Measurements from ENCODE around the gene TAF6. TPM values are rescaled to one million over a fixed set of nuclear protein-coding genes. Genes with fewer than 3 reads are reported as not detected.
A peak's percentile ranks its signal among the peaks of the same experiment; 100 is the strongest.

The TAF6 gene
- total and polyA plus RNA-seq, 9 of the 15 experiments (the other 6 are each of a cell fraction or from before 2014, with no cell fraction given): 0.78 to 78.7 (median 21.3) TPM

DNA sequence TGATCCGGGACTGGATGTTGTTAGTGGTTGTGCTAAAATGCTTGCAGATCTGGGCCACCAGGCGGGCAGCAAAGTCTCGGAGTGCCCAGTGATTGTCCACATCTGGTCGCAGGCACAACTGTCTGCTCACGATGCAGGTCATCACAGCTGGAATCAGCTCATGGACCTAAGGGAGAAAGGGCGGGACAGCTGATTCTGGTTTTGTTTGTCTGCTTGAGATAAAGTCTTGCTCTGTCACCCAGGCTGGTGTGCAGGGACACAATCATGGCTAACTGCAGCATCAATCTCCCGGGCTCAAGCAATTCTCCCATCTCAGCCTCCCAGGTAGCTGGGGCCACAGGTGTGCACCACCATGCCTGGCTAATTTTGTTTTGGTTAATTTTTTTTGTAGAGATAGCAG, 8.0 kb downstream of the TAF6 start (continued):
- TF ChIP-seq, protein P1, sequence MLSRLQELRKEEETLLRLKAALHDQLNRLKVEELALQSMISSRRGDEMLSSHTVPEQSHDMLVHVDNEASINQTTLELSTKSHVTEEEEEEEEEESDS (CRISPR knock-in tag; IDR thresholded peaks at IDR 0.05): no peak
- TF ChIP-seq SIX5 (IDR thresholded peaks at IDR 0.05; ENCODE audit: borderline replicate concordance in 1 of 2, insufficient read depth in 1 of 2, low read depth in 1 of 2, low read length in 2 of 2) (no peak), STAG1 (CRISPR knock-in tag; IDR thresholded peaks at IDR 0.05; ENCODE audit: borderline replicate concordance) (no peak), GABPB1 (CRISPR knock-in tag; IDR thresholded peaks at IDR 0.05) (no peak), ESRRB (CRISPR knock-in tag; IDR thresholded peaks at IDR 0.05; ENCODE audit: borderline replicate concordance) (no peak), NFRKB (IDR thresholded peaks at IDR 0.05; ENCODE audit: low read depth) (no peak), NFE2L1 (tag; IDR thresholded peaks at IDR 0.05; ENCODE audit: borderline replicate concordance, low read depth) (no peak), CAMTA2 (CRISPR knock-in tag; conservative IDR thresholded peaks at IDR 0.05) (no peak), ZNF324 (CRISPR knock-in tag; IDR thresholded peaks at IDR 0.05) (no peak), ARID1B (IDR thresholded peaks at IDR 0.05) (peak; percentile 40), CBFA2T2 (conservative IDR thresholded peaks at IDR 0.05) (peak; percentile 61), MXI1 (IDR thresholded peaks at IDR 0.05; ENCODE audit: low read depth, low read length) (no peak), RBM14 (IDR thresholded peaks at IDR 0.05; ENCODE audit: borderline replicate concordance, insufficient read depth, low read depth, low read length) (no peak), GATAD2B (IDR thresholded peaks at IDR 0.05; ENCODE audit: borderline replicate concordance) (no peak), TRIM24 (IDR thresholded peaks at IDR 0.05) (no peak), DACH1 (IDR thresholded peaks at IDR 0.05; ENCODE audit: partially characterized antibody) (peak; percentile 17), SP2 (IDR thresholded peaks at IDR 0.05; ENCODE audit: extremely low read depth, low read depth, low read length, poor library complexity, severe bottlenecking) (no peak), PHB2 (IDR thresholded peaks at IDR 0.05; ENCODE audit: low read depth) (no peak), ZSCAN32 (CRISPR knock-in tag; IDR thresholded peaks at IDR 0.05) (no peak), SMAD1 (IDR thresholded peaks at IDR 0.05; ENCODE audit: low read depth, low read length, partially characterized antibody) (no peak)
- TF ChIP-seq, protein P2, sequence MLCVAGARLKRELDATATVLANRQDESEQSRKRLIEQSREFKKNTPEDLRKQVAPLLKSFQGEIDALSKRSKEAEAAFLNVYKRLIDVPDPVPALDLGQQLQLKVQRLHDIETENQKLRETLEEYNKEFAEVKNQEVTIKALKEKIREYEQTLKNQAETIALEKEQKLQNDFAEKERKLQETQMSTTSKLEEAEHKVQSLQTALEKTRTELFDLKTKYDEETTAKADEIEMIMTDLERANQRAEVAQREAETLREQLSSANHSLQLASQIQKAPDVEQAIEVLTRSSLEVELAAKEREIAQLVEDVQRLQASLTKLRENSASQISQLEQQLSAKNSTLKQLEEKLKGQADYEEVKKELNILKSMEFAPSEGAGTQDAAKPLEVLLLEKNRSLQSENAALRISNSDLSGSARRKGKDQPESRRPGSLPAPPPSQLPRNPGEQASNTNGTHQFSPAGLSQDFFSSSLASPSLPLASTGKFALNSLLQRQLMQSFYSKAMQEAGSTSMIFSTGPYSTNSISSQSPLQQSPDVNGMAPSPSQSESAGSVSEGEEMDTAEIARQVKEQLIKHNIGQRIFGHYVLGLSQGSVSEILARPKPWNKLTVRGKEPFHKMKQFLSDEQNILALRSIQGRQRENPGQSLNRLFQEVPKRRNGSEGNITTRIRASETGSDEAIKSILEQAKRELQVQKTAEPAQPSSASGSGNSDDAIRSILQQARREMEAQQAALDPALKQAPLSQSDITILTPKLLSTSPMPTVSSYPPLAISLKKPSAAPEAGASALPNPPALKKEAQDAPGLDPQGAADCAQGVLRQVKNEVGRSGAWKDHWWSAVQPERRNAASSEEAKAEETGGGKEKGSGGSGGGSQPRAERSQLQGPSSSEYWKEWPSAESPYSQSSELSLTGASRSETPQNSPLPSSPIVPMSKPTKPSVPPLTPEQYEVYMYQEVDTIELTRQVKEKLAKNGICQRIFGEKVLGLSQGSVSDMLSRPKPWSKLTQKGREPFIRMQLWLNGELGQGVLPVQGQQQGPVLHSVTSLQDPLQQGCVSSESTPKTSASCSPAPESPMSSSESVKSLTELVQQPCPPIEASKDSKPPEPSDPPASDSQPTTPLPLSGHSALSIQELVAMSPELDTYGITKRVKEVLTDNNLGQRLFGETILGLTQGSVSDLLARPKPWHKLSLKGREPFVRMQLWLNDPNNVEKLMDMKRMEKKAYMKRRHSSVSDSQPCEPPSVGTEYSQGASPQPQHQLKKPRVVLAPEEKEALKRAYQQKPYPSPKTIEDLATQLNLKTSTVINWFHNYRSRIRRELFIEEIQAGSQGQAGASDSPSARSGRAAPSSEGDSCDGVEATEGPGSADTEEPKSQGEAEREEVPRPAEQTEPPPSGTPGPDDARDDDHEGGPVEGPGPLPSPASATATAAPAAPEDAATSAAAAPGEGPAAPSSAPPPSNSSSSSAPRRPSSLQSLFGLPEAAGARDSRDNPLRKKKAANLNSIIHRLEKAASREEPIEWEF (CRISPR knock-in tag; IDR thresholded peaks at IDR 0.05): no peak

Measured in K562 (cell line).